NB4 (cell line): Measurements from ENCODE around the gene CDC42BPG.

Experiments used
- MAX ChIP-seq: IDR thresholded peaks from 2 replicates; pipeline ENCODE4 v1.6.1; 2011; ENCODE audit warnings: low read depth, low read length
- MYC ChIP-seq: IDR thresholded peaks from 2 replicates; pipeline ENCODE4 v1.6.1; 2011; ENCODE audit warnings: low read depth, low read length
- POLR2A ChIP-seq: IDR thresholded peaks from 2 replicates; pipeline ENCODE4 v1.6.1; 2011; ENCODE audit warnings: mild to moderate bottlenecking; ENCODE audit not compliant: insufficient read length; ENCODE audit errors: extremely low read depth
- TF ChIP-seq, protein P1 (sequence below): IDR thresholded peaks from one replicate; pipeline ENCODE4 v1.5.1; 2012; ENCODE audit warnings: low read depth, low read length

DNA sequence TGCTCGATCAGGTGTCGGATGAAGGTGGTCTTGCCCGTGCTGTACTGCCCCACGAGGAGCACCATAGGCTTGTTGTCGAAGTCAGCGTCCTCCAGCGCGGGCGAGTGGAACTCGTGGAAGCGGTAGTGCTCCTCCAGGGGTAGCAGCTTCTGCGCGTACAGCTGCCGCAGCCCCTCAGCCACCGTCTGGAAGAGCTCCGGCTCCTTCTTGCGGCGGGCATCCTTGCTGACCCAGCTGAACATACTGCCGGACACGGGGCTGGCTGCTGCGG, 33.7 kb upstream of the CDC42BPG start:
- TF ChIP-seq MAX: no peak
- TF ChIP-seq, protein P1, sequence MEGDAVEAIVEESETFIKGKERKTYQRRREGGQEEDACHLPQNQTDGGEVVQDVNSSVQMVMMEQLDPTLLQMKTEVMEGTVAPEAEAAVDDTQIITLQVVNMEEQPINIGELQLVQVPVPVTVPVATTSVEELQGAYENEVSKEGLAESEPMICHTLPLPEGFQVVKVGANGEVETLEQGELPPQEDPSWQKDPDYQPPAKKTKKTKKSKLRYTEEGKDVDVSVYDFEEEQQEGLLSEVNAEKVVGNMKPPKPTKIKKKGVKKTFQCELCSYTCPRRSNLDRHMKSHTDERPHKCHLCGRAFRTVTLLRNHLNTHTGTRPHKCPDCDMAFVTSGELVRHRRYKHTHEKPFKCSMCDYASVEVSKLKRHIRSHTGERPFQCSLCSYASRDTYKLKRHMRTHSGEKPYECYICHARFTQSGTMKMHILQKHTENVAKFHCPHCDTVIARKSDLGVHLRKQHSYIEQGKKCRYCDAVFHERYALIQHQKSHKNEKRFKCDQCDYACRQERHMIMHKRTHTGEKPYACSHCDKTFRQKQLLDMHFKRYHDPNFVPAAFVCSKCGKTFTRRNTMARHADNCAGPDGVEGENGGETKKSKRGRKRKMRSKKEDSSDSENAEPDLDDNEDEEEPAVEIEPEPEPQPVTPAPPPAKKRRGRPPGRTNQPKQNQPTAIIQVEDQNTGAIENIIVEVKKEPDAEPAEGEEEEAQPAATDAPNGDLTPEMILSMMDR: no peak
- TF ChIP-seq POLR2A: no peak
- TF ChIP-seq MYC: no peak
